ENCODE data around the gene STK39. TPM values are rescaled to one million over a fixed set of nuclear protein-coding genes. Genes with fewer than 3 reads are reported as not detected.

The STK39 gene
- total and polyA plus RNA-seq, 2 donors (not counting 1 experiment from before 2014, with no cell fraction given) = 2.3 to 14.6 TPM

GRCh38 chr2:168165397-168165796 is 82.0 kb downstream of the STK39 start:
- no peaks in the 10 kb centered on the region for H3K27me3 ChIP-seq (replicated peaks in 1 of 4; ENCODE audit: control extremely low read depth in 1 of 4, control insufficient read depth in 3 of 4, insufficient read depth in 4 of 4, low read length in 3 of 4)
- Mint-ChIP-seq H3K4me1 (peaks cover 21% of the 10 kb centered on the region), H3K27me3 (no peaks in the 10 kb centered on the region), H3K4me3 (no peak overlapping the region), H3K27ac (no peak overlapping the region), H3K9me3 (ENCODE audit: insufficient read depth) (no peaks in the 10 kb centered on the region)
- POLR2A ChIA-PET = no interaction called here
- TF ChIP-seq, protein P1, sequence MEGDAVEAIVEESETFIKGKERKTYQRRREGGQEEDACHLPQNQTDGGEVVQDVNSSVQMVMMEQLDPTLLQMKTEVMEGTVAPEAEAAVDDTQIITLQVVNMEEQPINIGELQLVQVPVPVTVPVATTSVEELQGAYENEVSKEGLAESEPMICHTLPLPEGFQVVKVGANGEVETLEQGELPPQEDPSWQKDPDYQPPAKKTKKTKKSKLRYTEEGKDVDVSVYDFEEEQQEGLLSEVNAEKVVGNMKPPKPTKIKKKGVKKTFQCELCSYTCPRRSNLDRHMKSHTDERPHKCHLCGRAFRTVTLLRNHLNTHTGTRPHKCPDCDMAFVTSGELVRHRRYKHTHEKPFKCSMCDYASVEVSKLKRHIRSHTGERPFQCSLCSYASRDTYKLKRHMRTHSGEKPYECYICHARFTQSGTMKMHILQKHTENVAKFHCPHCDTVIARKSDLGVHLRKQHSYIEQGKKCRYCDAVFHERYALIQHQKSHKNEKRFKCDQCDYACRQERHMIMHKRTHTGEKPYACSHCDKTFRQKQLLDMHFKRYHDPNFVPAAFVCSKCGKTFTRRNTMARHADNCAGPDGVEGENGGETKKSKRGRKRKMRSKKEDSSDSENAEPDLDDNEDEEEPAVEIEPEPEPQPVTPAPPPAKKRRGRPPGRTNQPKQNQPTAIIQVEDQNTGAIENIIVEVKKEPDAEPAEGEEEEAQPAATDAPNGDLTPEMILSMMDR (IDR thresholded peaks at IDR 0.05) = no peak
- no peak for TF ChIP-seq EZH2 (IDR thresholded peaks at IDR 0.05; ENCODE audit: borderline replicate concordance, insufficient read depth, low read depth, low read length, poor library complexity, severe bottlenecking)
- no peak overlapping the region for H3K9ac ChIP-seq (ENCODE audit: low read length)
- ATAC-seq (ENCODE audit: low read depth) (no peak), DNase-seq (no peak)
- intact Hi-C loops (cut with micrococcal nuclease) = no loop called here
- no peaks in the 10 kb centered on the region for H3K9me3 ChIP-seq (ENCODE audit: control extremely low read depth in 1 of 3, control insufficient read depth in 2 of 3, insufficient read depth in 1 of 3, low read length in 2 of 3)
- H2AFZ ChIP-seq (ENCODE audit: insufficient read depth, low read depth, low read length, poor library complexity, severe bottlenecking) = no peak overlapping the region
- 22% methylated on average over 1 of the region's 3 CpGs for WGBS (ENCODE audit: insufficient coverage)
- H3K4me2 ChIP-seq (replicated peaks; ENCODE audit: low read depth, low read length, poor library complexity, severe bottlenecking) = no peak overlapping the region
- CTCF ChIA-PET = no interaction called here
- no peaks in the 10 kb centered on the region for H3K79me2 ChIP-seq (ENCODE audit: control insufficient read depth, insufficient read depth, low read length)
- peaks cover 3 to 5% of the 10 kb centered on the region in 2 experiments for H3K36me3 ChIP-seq (replicated peaks in 1 of 2; ENCODE audit: control extremely low read depth in 1 of 2, control insufficient read depth in 1 of 2, extremely low read depth in 1 of 2, insufficient read depth in 2 of 2, low read length in 1 of 2)
- H3K27ac ChIP-seq (ENCODE audit: low read length in 2 of 2) = no peak overlapping the region
- no peaks in the 10 kb centered on the region for H4K20me1 ChIP-seq (ENCODE audit: control insufficient read depth, insufficient read depth, low read length, poor library complexity, severe bottlenecking)
- no peak overlapping the region for H3K4me3 ChIP-seq (ENCODE audit: control extremely low read depth in 1 of 5, extremely low read depth in 1 of 5, insufficient read depth in 1 of 5, low read depth in 2 of 5, low read length in 4 of 5)
- peaks cover 8 to 11% of the 10 kb centered on the region in 2 donors for H3K4me1 ChIP-seq (ENCODE audit: control insufficient read depth in 2 of 2, insufficient read depth in 2 of 2, low read length in 2 of 2)

GRCh38 chr2:168160897-168161296 is 86.5 kb downstream of the STK39 start:
- no peak overlapping the region for H3K27ac ChIP-seq (ENCODE audit: low read length in 2 of 2)
- H3K36me3 ChIP-seq (replicated peaks in 1 of 2; ENCODE audit: control extremely low read depth in 1 of 2, control insufficient read depth in 1 of 2, extremely low read depth in 1 of 2, insufficient read depth in 2 of 2, low read length in 1 of 2) = peaks cover 0 to 7% of the 10 kb centered on the region in 2 experiments
- H3K4me3 ChIP-seq (ENCODE audit: control extremely low read depth in 1 of 5, extremely low read depth in 1 of 5, insufficient read depth in 1 of 5, low read depth in 2 of 5, low read length in 4 of 5) = no peak overlapping the region
- H3K9me3 Mint-ChIP-seq (ENCODE audit: insufficient read depth) = no peaks in the 10 kb centered on the region
- intact Hi-C loops (cut with micrococcal nuclease) = no loop called here
- no peaks in the 10 kb centered on the region for H4K20me1 ChIP-seq (ENCODE audit: control insufficient read depth, insufficient read depth, low read length, poor library complexity, severe bottlenecking)
- CTCF ChIA-PET = interaction anchor here (0.6 to 2.2 kb wide), 5 partner anchors 26 to 188 kb away, joined by 3 to 13 read pairs (median 3); no protein-coding TSS in a partner anchor
- H2AFZ ChIP-seq (ENCODE audit: insufficient read depth, low read depth, low read length, poor library complexity, severe bottlenecking) = no peak overlapping the region
- WGBS (ENCODE audit: insufficient coverage) = 87% methylated on average over 3 of the region's 7 CpGs
- POLR2A ChIA-PET = no interaction called here
- H3K4me2 ChIP-seq (replicated peaks; ENCODE audit: low read depth, low read length, poor library complexity, severe bottlenecking) = no peak overlapping the region
- DNase-seq (no peak), ATAC-seq (ENCODE audit: low read depth) (no peak)
- H3K9me3 ChIP-seq (ENCODE audit: control extremely low read depth in 1 of 3, control insufficient read depth in 2 of 3, insufficient read depth in 1 of 3, low read length in 2 of 3) = no peaks in the 10 kb centered on the region
- H3K4me1 Mint-ChIP-seq = peaks cover 8% of the 10 kb centered on the region
- no peaks in the 10 kb centered on the region for H3K27me3 Mint-ChIP-seq
- no peaks in the 10 kb centered on the region for H3K79me2 ChIP-seq (ENCODE audit: control insufficient read depth, insufficient read depth, low read length)
- no peak overlapping the region for H3K27ac Mint-ChIP-seq
- TF ChIP-seq EZH2 (IDR thresholded peaks at IDR 0.05; ENCODE audit: borderline replicate concordance, insufficient read depth, low read depth, low read length, poor library complexity, severe bottlenecking) = no peak
- TF ChIP-seq, protein P1 (IDR thresholded peaks at IDR 0.05) = peak; percentile 24
- no peaks in the 10 kb centered on the region for H3K27me3 ChIP-seq (replicated peaks in 1 of 4; ENCODE audit: control extremely low read depth in 1 of 4, control insufficient read depth in 3 of 4, insufficient read depth in 4 of 4, low read length in 3 of 4)
- H3K4me1 ChIP-seq (ENCODE audit: control insufficient read depth in 2 of 2, insufficient read depth in 2 of 2, low read length in 2 of 2) = peaks cover 2 to 6% of the 10 kb centered on the region in 2 donors
- no peak overlapping the region for H3K9ac ChIP-seq (ENCODE audit: low read length)
- no peak overlapping the region for H3K4me3 Mint-ChIP-seq

Data from B cell (primary cell).